Urothelium cell line (cell line): ENCODE data around the gene MYO6.
"Not testable (repeated sequence)": the region's sequence is repeated elsewhere in the genome, so short reads cannot be mapped to it uniquely, and the experiment has no call there.

ENCODE experiments used
- DNase-seq: peaks from one replicate; pipeline ENCODE4 v3.0.0; 2011; ENCODE audit warnings: low spot score, mixed read lengths
- FAIRE-seq: peaks from 2 replicates; lab custom pipeline; 2011; peaks lifted over from hg19 to GRCh38; lab: Jason Lieb, UNC

Gene MYO6

DNA sequence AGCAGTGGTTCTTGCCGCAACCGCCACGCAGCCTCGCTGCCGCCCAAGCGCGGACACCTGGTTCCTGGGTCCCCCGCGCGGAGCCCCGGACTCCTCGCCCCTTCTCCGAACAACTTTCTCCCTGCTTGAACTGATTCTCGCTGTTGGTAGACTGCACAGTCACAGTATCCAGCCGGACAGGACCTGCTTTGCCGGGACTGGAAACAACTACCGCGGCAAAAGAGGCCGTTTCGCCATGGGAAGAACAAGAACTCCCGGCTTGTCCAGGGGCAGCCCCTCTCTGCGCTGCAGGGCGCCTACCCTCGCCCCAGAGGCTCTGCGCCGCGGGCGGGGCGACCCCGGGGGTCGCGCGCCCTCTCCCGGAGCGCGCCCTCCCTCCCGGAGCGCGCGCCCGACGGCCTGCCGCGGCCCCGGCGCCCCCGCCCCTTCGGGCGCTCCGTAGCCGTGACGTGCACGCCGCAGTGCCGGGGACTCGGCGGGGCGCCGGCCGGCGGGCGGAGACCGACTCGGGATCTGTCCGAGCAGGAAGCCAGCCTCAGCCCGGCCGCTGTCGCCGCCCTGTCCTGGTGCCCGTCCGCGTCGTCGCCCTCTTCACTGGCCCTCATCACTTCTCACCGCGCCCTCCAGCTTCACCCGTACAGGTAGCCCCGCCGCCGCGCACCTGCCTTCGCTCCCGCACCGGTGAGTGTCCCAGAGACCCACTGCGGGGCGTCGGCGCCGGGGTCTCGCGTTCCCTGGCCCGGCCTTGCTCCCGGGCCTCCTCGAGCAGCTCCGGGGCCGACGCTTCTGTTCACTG, at the start of gene MYO6:
MYO6 (plus strand) TSS at position 497 of the 796 bp plus-strand sequence. CDS start 68,309 bp downstream, outside the sequence.
- DNase-seq (peak; percentile 88), FAIRE-seq (no peak)

DNA sequence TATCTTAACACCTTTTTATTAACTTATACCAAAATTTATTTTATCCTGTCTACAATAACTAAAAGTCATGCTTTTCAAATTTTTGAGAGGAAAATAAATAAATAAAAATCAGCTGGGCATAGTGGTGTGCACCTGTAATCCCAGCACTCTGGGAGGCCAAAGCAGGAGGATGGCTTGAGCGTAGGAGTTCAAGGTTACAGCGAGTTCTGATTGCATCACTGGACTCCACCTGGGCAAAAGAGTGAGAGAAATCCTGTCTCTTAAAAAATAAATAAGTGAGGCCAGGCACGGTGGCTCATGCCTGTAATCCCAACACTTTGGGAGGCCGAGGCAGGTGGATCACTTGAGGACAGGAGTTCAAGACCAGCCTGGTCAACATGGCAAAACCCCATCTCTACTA, 40.7 kb upstream of the MYO6 start:
- FAIRE-seq, DNase-seq: not testable (repeated sequence)

- DNase-seq: no peak
- no peak for FAIRE-seq
Observed at GRCh38 chr6:75711173-75711572, 37.9 kb upstream of the MYO6 start.

DNA sequence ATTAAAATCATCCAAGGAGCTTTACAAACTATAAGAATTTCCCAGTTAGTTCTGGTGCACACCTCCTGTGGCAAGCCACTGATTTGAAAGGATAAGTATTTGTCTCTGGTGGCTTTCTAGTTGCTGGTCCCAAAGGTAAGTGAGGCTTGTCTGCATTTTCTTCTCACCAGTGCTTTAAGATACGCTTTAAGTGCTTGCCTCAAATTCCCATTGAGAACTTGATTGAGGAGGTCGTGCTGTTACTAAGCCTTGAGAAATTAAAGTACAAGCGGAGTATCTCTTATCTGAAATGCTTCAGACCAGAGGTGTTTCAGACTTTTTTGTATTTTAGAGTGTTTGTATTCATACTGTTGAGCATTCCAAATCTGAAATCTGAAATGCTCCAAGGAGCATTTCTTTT, 29.9 kb upstream of the MYO6 start:
- DNase-seq (no peak), FAIRE-seq (no peak)

GRCh38 chr6:75723382-75723781, 25.7 kb upstream of the MYO6 start:
- DNase-seq (no peak), FAIRE-seq (no peak)

- FAIRE-seq: no peak
- no peak for DNase-seq
Observed at GRCh38 chr6:75727206-75727605, 21.8 kb upstream of the MYO6 start.

- not testable (repeated sequence) for FAIRE-seq
Observed at GRCh38 chr6:75731029-75731428, 18.0 kb upstream of the MYO6 start.

DNA sequence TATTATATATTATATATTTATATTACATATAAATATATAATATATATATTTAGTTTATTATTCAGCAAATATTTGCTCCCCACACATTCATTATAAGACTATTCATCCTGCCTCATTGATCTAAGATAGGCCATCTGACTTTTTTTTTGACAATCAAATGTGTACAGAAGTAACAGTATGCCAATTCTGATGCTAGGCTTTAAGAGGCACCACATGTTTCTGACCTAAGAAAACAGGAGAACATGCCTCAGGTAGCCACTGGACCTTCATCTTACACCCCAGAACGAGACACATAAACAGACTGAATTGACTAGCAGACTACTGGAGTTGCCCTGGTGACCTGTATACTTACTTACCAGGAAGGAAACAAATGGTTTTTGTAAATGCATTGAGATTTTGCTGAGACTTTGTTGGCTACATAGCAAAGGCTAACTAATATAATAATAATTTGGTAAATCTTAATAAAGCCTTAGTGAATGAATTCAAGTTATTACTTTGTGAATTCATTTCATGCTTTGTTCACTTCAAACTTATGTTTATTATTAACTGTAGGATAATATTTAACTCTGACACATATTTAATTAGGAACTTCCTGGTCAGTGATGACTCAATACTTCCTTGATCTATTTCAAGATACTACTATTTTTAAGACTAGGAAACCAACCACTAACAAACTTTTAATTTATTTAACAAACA, 13.4 kb upstream of the MYO6 start:
- FAIRE-seq: no peak

More at GRCh38 chr6:75731029-75731428, 18.0 kb upstream of the MYO6 start:
- DNase-seq: not testable (repeated sequence)

DNA sequence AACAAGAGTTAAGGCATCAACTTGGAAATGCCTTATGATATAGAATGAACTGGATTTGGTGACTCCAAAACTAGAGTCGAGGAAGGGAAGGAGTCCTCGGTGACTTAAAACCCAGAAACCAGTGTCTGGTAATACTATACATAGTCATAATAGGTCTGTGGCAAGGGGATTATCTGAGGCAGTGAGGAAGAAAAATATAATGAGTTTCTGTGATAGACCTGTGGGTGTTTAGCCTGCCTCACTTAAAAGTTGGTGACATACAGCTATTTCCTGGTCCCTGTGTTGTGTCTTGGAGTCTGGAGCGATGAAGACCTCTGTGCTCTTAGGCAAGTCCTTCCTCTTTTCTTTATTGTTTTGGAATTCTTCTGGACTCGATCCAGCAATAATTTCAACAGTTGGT, 5.1 kb upstream of the MYO6 start:
- FAIRE-seq: no peak

More for the DNA sequence above, 13.4 kb upstream of the MYO6 start:
- DNase-seq: no peak

GRCh38 chr6:75745404-75745803, 3.6 kb upstream of the MYO6 start:
- DNase-seq (no peak), FAIRE-seq (no peak)

More for the DNA sequence above, 5.1 kb upstream of the MYO6 start:
- DNase-seq: no peak

- DNase-seq: no peak
- no peak for FAIRE-seq
Observed at GRCh38 chr6:75746221-75746620, 2.8 kb upstream of the MYO6 start.

- no peak for FAIRE-seq
Observed at GRCh38 chr6:75747152-75747992, 1.7 kb upstream of the MYO6 start.

DNA sequence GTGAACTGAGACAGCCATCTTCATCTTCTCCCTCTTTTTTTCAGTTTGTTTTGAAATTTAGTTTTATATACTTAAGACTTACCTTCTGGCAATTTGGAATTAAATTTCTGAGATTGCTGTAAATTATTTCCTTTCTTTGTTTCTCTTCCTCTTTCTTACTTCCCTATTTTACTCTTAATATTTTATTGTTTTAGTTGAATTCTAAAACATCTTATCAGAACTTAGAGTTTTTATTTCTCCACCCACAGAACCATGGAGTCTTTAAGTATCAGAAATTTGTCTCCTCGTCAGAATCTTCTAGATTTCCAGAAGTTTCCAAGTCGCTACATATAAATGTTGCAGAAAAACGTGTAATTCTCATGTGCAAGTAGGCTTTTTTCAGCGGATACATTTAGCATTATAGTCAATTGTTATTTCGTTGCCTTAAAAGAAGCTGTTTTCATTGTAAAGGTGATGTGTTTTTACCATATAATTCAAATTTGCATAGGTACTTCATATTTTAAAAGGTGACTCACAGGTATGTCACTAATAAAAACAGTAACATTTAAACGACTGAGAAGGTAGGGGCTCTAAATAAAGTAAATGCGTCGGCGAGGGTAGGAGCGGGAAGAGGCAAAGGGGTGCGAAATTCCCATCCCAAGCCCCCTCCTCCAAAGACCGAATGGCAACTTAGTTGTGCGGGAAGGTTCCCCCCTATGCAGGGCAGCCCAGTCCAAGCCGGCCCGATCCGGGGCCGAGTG, 866 bp upstream of the MYO6 start:
- DNase-seq (no peak), FAIRE-seq (no peak)

More at GRCh38 chr6:75747152-75747992, 1.7 kb upstream of the MYO6 start:
- no peak for DNase-seq

DNA sequence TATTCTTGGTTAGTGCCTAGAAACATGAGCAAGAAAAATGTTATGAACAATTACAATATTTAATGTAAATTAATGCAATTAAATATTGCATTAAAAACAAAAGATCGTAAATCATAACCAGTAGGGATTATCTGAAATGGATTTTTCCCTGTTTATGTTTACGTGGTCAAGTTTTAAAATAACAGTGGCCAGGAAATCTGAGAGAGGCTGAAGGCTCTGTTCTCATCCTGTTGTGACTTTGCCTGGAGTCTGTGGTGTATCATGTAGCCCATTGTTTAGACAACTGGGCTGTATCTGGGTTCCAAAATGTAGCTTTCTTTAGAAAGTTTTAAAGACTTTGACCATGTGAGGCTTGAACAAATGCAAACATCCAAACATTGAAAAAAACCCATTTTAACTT, 2.4 kb downstream of the MYO6 start:
- no peak for FAIRE-seq
- no peak for DNase-seq

DNA sequence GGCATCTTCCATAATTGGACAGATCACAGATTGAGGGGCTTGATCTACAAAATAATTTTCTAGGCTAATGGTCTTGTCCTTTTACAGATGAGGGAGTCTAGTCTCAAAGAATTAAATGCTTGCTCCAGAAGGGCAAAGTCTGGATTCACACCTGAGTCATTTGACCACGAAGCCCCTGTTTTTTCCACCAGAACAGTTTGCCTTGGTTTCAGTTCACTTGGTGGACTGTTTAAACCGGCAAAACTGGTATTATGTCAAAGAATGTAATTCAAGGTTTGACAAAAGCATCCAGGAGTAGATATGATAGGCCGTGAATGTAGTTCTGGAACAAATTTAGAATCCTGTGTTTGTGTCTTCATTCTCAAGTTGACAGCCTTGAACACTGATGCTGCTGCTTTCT, 3.3 kb downstream of the MYO6 start:
- DNase-seq: no peak
- FAIRE-seq: no peak

DNA sequence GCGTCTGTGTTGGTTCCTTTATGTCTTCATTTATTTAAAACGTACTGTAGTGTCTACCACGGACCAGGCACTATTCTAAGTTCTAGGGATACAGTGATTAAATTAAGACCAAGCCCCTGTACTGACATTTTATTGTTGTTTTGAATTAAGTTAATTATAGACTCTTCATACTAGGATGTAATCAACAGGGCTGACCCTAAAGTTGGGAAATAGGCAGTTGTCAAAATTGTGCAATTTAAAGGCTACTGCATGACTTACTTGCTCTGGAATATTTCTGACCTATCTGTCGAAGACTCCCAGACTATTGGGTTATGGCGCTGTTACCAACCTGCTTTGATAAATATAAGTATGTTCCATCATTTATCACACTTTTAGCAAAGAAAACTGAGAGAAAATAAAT, 6.7 kb downstream of the MYO6 start:
- FAIRE-seq (no peak), DNase-seq (no peak)

GRCh38 chr6:75757295-75757694, 8.3 kb downstream of the MYO6 start:
- FAIRE-seq (no peak), DNase-seq (no peak)

GRCh38 chr6:75758061-75758460, 9.0 kb downstream of the MYO6 start:
- no peak for DNase-seq
- FAIRE-seq: no peak

GRCh38 chr6:75759207-75759606, 10.2 kb downstream of the MYO6 start:
- no peak for FAIRE-seq
- DNase-seq: no peak

DNA sequence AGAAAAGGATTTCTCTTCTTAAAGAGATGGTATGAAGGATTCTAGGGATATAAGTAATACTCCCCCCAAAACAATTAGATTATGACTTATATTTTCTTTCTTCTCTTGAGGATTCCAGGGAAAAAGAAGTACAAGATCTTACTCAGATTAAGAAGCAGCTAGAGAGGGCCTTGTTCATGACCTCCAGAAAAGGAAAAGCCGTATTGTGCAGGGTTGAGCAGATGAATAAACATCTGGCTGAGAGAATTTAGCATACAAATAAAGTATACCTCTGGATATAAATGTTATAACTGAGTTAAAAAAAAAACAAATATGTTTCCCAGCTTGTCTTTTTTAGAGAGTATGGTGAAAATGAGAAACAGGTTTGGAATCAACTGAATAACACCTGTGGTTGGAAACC, 11.3 kb downstream of the MYO6 start:
- FAIRE-seq (no peak), DNase-seq (no peak)

- FAIRE-seq: no peak
Observed at GRCh38 chr6:75761489-75761888, 12.4 kb downstream of the MYO6 start.

More at GRCh38 chr6:75761489-75761888, 12.4 kb downstream of the MYO6 start:
- no peak for DNase-seq
